NCI-H748 (cell line): ENCODE data around the gene RBMS2.
"Not testable (repeated sequence)": the region's sequence is repeated elsewhere in the genome, so short reads cannot be mapped to it uniquely, and the experiment has no call there.

Source experiments
- DNase-seq: peaks from one replicate; lab custom pipeline; 2025; ENCODE audit not compliant: unreplicated experiment; lab: John Stamatoyannopoulos, UW

Gene RBMS2

DNA sequence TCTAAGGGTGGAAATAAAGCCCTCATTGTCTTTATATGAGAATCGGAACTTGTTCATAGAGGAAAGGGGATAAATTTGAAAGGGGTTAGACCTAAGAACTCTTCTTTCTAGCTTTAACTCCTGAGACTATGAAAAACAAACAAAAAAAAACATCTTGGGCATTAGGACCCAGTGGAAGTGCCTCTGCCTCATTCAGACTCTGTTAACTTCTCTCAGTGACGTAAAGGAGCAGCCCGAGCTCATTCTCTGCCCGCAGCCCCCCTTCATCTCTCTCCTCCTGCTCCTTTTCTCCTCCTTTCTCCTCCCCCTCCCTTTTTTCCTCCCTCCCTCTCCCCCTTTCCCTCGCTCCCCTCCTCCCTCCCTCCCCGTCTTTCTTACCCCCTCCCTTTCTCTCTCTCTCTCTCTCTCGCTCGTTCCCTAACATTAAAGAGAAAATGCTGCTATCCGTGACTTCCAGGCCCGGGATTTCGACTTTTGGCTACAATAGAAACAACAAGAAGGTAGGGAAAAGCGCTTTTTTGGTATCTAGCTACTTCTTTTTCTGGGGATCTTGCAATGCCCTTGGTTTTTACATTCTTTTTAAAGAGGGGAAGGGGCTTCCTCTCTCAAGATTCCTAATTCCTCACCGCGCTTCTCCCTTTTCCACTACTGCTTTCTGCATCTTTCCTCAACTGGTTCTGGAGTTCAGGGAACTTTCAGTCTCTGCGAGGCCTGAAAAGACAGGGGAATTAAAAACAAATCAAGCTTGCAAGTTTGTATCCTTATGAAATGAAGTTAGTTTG lies at the start of gene RBMS2:
TSS of gene RBMS2 (plus strand) at position 231 of the 782 bp plus-strand sequence. CDS start at position 435, 204 bp downstream.
- DNase-seq: peak; percentile 44

DNA sequence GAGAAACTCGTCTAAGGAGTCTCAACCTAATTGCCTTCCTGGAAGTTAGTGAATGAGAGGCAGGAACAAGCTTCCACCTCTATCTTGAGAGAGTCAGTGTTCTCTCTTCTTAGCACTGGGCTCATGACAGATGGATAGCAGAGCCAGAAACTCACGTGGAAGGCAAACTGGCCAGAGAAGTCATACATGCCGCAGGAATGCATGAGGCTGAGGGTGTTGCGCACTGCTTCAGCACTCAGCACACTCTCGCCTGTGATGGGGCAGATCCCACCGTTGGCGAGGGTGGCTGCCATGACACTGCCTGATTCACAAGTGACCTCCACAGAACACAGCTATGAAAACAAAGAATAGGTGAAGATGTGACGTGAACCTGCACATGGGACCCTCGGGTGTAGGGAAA lies 47.2 kb upstream of the RBMS2 start:
- DNase-seq: no peak

- no peak for DNase-seq
Observed at GRCh38 chr12:56476143-56476542, 45.5 kb upstream of the RBMS2 start.

DNA sequence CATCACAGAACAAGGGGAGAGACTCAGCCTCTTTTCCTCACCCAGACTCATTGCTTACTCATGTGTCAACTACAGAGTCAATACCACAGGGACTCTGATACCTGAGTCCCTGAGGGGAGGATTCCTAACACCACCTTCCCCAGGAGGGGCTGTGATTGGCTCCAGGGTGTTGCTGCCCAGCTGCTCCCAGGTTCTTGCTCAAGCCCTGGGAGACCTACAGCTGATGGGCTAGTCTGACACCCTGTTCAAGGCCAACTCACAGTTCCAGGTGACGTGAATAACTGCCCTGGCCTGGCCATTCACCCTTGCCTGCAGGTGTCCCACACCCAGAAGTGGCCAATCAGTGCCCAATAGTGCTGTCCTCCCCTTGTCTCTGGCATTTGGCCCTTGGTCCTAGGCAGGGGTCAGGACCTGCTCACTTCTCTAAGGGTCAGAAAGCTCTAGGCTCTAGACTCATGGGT lies 44.6 kb upstream of the RBMS2 start:
- DNase-seq: no peak

DNA sequence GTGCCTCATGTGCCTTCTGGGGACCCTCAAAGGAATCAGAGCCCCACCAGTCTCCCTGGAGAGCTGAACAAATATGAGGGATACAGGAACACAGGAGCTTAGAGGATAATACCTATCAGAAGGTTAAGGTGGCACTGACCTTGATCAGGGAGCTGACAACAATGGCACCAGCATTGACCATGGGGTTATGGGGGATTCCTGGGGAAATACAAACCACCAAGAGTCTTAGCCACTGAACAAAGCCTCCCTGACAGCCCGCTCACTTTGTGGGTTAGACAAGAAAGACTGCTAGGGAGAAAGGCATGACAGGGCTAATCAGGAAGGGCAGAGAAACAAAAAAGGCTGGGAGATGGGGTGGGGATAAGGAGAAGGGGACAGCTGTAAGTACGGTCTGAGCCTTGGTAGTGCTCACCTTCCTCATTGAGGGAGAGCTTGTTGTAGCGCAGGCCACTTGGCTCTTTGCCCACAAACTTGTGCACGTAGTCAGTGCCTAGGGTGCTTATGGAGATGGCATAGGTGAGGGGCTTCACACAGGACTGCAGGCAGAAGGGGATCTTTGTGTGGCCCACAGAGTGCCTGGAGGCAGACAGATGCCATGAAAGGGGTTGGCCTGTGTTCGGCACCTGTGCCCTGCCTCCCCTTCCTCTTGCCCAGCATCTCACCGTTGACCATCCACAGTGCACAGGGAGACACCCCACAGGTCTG lies 43.9 kb upstream of the RBMS2 start:
- DNase-seq: no peak

- no peak for DNase-seq
Observed at GRCh38 chr12:56479625-56480024, 42.0 kb upstream of the RBMS2 start.

GRCh38 chr12:56484566-56484965 lies 37.1 kb upstream of the RBMS2 start:
- DNase-seq: no peak

DNA sequence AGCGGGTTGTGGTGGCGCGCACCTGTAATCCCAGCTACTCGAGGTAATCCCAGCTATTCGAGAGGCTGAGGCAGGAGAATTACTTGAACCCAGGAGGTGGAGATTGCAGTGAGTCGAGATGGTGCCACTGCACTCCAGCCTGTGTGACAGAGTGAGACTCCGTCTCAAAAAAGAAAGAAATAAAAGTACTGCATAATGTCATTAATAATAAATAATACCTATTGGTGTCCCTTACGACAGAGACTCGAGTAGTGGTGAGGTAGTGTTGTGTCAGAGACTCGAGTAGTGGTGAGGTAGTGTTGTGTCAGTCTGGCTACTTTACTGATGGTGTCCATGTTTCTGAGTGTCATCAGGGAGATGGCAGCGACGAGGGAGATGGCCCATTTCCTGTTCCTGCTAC lies 34.9 kb upstream of the RBMS2 start:
- peak; percentile 25 for DNase-seq

DNA sequence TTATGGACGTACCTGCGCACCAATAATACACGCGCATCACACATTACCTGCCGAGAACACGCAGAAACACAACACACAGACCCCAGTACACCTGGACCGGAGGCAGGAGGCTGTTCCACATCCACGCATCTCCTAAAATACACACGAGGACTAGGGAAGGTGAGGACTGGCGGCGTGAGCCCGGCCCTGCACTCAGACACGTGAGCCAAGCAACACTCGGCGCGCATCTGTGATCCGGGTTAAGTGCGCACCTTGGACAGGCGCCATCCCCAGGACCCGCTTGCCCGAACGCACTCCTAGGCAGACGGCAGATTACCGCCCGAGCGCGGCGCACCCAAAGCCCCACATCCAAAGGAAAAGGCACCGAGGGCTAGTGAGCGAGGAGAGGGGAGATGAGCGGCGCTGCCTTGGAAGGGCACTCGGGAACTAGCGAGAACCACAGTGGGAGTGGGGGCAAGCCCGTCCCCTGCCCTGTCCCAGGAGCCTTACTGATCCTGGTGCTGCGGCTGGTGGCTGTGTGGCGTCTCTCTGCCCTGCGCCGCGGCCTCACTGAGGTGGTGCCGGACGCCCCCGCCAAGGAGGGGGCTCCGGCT lies 34.1 kb upstream of the RBMS2 start:
- peak; percentile 73 for DNase-seq

DNA sequence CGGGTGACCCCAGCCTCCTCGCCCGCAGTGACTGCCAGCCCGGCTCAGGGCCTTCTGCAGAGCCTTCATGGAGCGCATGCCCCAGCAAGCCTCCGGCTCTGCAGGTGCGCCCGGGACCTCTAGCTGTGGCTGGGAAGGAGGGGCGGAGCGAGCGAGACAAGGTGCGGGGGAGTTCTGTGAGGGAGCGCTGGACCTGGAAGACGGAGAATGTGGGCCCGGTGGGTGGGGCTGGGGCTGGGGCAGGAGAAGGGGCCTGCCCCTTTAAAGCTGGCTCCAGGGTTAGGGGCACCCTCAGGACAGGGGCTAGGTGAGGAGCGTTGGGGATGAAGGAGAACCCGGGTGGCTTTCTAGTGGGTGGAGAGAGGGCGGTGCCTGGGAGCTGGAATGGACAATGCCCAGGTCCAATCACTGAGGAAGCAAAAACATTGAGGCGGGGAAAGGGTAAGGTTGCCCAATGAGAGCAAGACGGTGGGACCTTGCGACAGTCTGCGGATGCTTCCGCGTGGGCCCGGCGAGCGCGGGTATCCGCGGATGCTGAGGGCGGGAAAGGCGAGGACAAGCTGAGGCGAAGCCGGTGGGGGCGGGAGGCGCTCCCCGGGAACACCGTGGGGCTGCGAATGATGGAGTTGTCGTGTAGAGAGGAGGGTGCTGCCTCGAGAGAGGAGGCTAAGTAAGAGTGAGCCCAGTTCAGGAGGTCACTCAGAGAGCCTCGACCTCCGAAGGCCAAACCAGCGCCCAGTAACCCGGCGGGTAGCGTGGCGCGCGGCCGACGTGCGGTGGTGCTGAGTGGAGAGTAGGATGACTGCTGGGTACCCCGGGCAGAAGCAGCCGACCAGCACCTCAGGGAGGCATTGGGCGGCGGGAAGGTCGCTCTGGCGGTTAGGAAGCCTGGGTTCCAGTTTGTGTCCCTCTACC lies 33.3 kb upstream of the RBMS2 start, which contains the start of gene GLS2:
TSS of gene GLS2 (minus strand) at position 121 of the 915 bp plus-strand sequence. CDS start at position 78, 43 bp downstream.
- peak; percentile 88 for DNase-seq

- no peak for DNase-seq
Observed at GRCh38 chr12:56490360-56490759, 31.3 kb upstream of the RBMS2 start.

GRCh38 chr12:56493409-56494105 lies 28.1 kb upstream of the RBMS2 start:
- not testable (repeated sequence) for DNase-seq

- not testable (repeated sequence) for DNase-seq
Observed at GRCh38 chr12:56494106-56494415, 27.6 kb upstream of the RBMS2 start.

GRCh38 chr12:56494481-56494880 lies 27.1 kb upstream of the RBMS2 start:
- DNase-seq: not testable (repeated sequence)

DNA sequence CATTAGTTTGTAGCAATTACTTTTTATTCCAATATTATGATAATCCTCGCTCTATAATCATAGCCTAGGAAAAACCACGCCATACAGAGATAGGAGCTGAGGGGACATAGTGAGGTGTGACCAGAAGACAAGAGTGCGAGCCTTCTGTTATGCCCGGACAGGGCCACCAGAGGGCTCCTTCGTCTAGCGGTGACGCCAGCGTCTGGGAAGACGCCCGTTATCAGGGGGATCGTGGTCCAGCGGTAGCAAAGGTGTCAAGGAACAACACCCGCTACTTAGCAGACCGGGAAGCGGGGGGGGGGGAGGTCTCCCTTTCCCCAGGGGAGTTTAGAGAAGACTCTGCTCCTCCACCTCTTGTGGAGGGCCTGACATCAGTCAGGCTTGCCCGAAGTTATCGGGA lies 24.9 kb upstream of the RBMS2 start:
- DNase-seq: peak; percentile 39

DNA sequence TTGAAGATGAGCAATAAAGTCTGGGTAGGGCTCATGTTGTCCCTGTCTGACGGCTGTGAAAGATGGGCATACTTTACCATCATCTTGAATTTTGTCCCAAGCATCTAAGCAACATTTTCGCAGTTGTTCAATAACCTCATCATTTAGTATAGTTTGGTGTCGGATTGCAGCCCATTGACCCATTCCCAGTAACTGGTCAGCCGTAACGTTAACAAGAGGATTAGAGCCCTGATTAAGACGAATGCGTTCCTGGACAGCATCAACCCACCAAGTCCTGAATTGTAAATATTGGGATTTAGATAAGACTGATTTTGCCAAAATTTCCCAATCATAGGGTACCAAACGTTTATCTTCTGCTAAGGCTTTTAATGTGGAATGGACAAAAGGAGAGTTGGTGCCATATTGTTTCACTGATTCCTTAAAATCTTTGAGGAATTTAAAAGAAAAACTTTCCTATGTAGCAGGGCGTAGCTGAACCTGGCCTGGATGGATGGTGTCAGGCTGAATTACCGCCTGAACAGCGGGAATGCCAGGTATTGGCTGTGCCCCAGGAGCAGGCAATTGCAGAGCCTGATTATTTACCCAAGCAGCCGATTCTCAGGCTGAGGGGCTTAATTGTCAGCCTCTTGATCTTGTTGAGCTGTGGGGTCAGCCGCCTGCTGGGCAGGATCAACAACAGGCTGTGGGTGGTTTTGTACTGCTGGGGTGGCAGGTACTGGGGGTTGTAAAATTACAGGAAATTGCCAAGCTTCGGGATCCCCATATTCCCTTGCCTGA lies 23.3 kb upstream of the RBMS2 start:
- DNase-seq: peak; percentile 88

- DNase-seq: not testable (repeated sequence)
Observed at GRCh38 chr12:56499452-56499851, 22.2 kb upstream of the RBMS2 start.

DNA sequence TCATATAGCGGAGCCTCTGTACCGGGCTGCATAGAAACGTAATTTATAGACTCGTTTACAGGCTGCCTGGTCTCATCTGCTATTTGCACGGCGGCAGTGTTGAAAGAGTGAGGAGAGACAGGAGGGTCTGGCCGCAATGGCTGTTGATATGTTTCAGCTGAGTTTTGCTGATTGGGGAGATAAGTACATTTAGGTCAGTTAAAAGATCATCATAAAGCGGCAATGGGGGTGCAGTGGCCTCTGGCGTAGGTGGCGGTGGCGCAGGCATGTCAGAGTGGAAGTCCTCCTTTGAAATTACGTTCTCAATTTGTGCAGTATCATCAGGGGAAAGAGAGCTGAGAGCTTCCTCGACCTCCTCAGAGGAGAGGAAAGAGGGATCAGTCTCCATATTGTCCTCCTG lies 21.7 kb upstream of the RBMS2 start:
- not testable (repeated sequence) for DNase-seq

DNA sequence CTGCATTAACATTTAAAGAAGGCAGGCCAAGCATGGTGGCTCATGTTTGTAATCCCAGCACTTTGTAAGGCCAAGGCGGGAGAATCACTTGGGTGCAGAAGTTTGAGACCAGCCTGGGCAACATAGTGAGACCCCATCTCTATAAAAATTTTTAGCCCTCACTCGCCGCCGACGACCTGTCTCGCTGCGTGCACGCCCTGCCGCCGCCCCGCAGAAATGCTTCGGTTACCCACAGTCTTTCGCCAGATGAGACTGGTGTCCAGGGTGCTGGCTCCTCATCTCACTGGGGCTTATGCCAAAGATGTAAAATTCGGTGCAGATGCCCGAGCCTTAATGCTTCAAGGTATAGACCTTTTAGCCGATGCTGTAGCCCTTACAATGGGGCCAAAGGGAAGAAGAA lies 10.8 kb upstream of the RBMS2 start:
- DNase-seq: no peak

DNA sequence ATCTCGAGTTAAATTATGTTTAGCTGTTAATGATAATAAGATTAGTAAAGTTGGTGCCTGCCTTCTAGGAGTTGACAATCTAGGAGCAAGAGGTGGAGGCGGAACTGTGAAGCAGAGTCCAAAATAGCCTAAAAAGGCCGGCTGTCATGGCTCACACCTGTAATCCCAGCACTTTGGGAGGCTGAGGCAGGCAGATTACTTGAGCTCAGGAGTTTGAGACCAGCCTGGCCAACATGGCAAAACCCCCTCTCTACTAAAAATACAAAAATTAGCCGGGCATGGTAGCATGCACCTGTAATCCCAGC lies 7.7 kb upstream of the RBMS2 start:
- DNase-seq: not testable (repeated sequence)
